Endothelial cell of umbilical vein (primary cell): ENCODE measurements around the gene CELF2.

Experiments
- CTCF ChIP-seq, 2 donors: IDR thresholded peaks; 1 replicate in 1 of 2; 2 replicates in 1 of 2; pipeline ENCODE4 v1.5.1; 2011; ENCODE audit warnings: low read length in 2 of 2, mild to moderate bottlenecking in 2 of 2, moderate library complexity in 2 of 2, control low read depth in 1 of 2, inconsistent platforms in 1 of 2, low read depth in 1 of 2; ENCODE audit not compliant: insufficient read depth in 1 of 2; ENCODE audit errors: extremely low read depth in 1 of 2
- EZH2 ChIP-seq: IDR thresholded peaks from 2 replicates; pipeline ENCODE4 v1.6.1; 2012; ENCODE audit warnings: borderline replicate concordance, low read depth, mild to moderate bottlenecking, moderate library complexity, low read length, inconsistent platforms; ENCODE audit not compliant: severe bottlenecking
- JUN ChIP-seq: IDR thresholded peaks from 2 replicates; pipeline ENCODE4 v1.6.1; 2011; ENCODE audit warnings: borderline replicate concordance, low read depth; ENCODE audit not compliant: insufficient read length, insufficient read depth
- MYC ChIP-seq: IDR thresholded peaks from one replicate; pipeline ENCODE4 v1.6.1; 2011; ENCODE audit warnings: mild to moderate bottlenecking, low read depth, low read length
- POLR2A ChIP-seq: IDR thresholded peaks from 2 replicates; pipeline ENCODE4 v1.6.1; 2012; ENCODE audit warnings: low read depth, mild to moderate bottlenecking, control low read depth, low read length
- POLR2AphosphoS5 ChIP-seq: IDR thresholded peaks from 2 replicates; pipeline ENCODE4 v1.6.1; 2012; ENCODE audit warnings: low read depth, mild to moderate bottlenecking, control low read depth, low read length, moderate library complexity; ENCODE audit not compliant: insufficient read depth

DNA sequence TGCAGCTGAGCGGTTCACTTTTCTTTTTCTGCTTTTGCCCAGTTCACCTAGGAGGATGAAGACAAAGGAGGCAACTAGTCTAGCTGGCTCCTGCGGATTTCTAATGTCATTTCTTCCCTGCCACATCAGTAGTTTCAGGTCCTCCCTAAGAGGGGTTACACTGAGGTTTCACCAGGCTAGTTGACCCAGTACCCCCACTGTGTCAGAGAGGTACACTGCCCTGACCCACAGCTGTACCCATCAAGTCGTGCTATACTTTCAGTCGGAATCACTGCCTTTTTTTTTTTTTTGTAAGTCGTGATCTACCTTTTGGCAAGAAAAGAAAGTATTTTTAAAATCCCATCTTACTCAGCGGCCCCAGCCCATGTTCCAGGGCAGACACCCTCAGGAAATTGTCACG, 243.5 kb downstream of the CELF2 start:
- TF ChIP-seq EZH2 (no peak), CTCF (IDR thresholded peaks at IDR 0.05; ENCODE audit: extremely low read depth in 1 of 2, insufficient read depth in 1 of 2, low read depth in 1 of 2, low read length in 2 of 2) (no peak), JUN (no peak), POLR2AphosphoS5 (no peak), POLR2A (no peak), MYC (no peak)
